HUES6 (cell line): ENCODE measurements around the gene PRR20C.
"Not testable (repeated sequence)": the region's sequence is repeated elsewhere in the genome, so short reads cannot be mapped to it uniquely, and the experiment has no call there.

Experiments
- H3K27ac ChIP-seq: 2 replicates; pipeline ENCODE4 v1.7.0; 2013; ENCODE audit warnings: low read depth, mild to moderate bottlenecking, low read length, inconsistent platforms
- H3K27me3 ChIP-seq: 2 replicates; pipeline ENCODE4 v1.6.1; 2013; ENCODE audit warnings: low read length; ENCODE audit not compliant: control insufficient read depth, insufficient read depth
- H3K36me3 ChIP-seq: 2 replicates; pipeline ENCODE4 v1.6.1; 2013; ENCODE audit warnings: low read length; ENCODE audit not compliant: control insufficient read depth, insufficient read depth
- H3K4me1 ChIP-seq: 2 replicates; pipeline ENCODE4 v1.6.1; 2013; ENCODE audit warnings: low read length; ENCODE audit not compliant: control insufficient read depth, insufficient read depth
- H3K4me3 ChIP-seq: 2 replicates; pipeline ENCODE4 v1.5.1; 2013; ENCODE audit warnings: low read depth, low read length
- H3K9ac ChIP-seq: one replicate; pipeline ENCODE4 v1.6.1; 2013; ENCODE audit warnings: mild to moderate bottlenecking, low read length
- H3K9me3 ChIP-seq: 2 replicates; pipeline ENCODE4 v1.6.1; 2013; ENCODE audit warnings: low read depth, low read length; ENCODE audit not compliant: control insufficient read depth, insufficient read depth

Gene PRR20C

DNA sequence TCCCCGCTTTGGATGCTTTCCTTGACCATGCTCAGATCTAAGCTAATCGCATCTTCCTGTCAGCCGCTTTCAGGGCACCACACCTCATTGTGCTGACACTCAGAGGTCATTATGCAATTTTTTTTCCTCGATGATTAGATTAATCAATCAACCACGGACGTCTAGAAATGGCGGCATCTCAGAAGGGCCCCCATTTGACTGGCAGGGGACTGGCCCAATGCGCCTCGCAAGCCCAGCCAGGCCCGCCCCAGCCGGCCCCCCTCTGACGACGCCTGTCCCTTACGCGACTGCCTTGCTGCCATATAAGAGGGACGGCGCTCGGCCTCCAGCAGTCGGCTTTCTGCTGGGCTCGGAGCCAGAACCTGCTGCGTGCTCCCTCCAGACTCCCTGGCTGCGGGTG lies at the start of gene PRR20C:
Gene PRR20C (plus strand): TSS at position 301 of the 400 bp plus-strand sequence. CDS start 387 bp downstream, outside the sequence.
- H3K4me3 ChIP-seq, H3K36me3 ChIP-seq, H3K9me3 ChIP-seq, H3K4me1 ChIP-seq, H3K27me3 ChIP-seq, H3K9ac ChIP-seq, H3K27ac ChIP-seq: not testable (repeated sequence)

DNA sequence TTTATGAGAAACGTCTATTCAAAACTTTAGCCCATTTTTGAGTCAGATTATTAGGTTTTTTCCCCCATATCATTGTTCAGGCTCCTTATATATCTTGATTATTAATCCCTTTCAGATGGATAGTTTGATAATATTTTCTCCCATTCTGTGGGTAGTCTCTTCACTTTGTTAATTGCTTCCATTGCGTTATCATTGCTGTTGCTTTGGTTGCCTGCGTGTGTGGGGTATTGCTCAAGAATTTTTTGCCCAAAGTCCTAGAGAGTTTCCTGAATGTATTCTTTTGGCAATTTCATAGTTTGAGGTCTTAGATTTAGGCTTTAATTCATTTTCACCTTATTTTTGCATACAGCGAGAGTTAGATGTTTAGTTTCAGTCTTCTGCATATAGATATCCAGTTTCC lies 38.9 kb upstream of the PRR20C start:
- Histone ChIP-seq H3K27ac (no peak overlapping the region), H3K9me3 (no peaks in the 10 kb centered on the region), H3K27me3 (no peaks in the 10 kb centered on the region)

DNA sequence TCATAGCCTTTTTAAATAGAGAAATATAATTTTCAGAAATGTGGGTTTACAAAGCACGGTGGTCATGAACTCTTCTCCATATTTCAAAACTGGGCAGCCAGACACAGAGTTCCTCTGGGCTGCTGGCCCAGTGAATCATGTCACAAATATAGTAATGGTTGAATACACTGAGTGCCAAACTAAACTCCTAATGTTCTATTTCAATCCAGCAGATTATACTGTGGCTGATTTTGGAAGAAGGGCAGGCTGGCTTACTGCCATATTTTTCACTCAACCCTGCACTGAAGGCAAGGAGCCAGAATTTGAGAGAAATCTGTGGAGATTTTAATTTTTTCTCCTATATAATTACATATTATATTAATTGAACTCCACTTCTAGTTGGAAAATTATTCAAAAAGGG lies 30.2 kb upstream of the PRR20C start:
- H3K27ac ChIP-seq: no peak overlapping the region
- no peak overlapping the region for H3K9ac ChIP-seq
- no peaks in the 10 kb centered on the region for H3K27me3 ChIP-seq
- H3K4me3 ChIP-seq: no peak overlapping the region
- H3K36me3 ChIP-seq: no peaks in the 10 kb centered on the region
- H3K9me3 ChIP-seq: no peaks in the 10 kb centered on the region
- H3K4me1 ChIP-seq: no peaks in the 10 kb centered on the region

More for the DNA sequence above, 38.9 kb upstream of the PRR20C start:
- no peaks in the 10 kb centered on the region for H3K4me1 ChIP-seq
- H3K36me3 ChIP-seq: no peaks in the 10 kb centered on the region
- no peak overlapping the region for H3K9ac ChIP-seq
- no peak overlapping the region for H3K4me3 ChIP-seq

DNA sequence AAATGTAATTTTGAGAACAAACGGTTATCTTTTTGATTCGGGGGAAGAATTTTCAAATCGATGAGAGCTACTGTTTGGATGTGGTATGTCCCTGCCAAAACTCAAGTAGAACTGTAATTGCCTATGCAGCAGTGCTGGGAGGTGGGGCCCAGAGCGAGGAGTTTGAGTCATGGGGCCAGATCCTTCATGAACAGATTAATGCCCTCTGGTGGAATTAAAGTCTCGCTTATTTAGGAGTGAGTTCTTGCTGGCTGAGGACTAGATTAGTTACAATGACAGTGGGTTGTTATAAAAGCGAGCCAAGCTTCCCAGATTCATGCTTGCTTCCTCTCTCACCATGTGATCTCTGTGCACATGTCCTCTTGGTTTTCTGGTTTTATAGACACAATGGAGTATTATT lies 25.0 kb upstream of the PRR20C start:
- Histone ChIP-seq H3K36me3 (no peaks in the 10 kb centered on the region), H3K4me3 (no peak overlapping the region), H3K27ac (no peak overlapping the region)

DNA sequence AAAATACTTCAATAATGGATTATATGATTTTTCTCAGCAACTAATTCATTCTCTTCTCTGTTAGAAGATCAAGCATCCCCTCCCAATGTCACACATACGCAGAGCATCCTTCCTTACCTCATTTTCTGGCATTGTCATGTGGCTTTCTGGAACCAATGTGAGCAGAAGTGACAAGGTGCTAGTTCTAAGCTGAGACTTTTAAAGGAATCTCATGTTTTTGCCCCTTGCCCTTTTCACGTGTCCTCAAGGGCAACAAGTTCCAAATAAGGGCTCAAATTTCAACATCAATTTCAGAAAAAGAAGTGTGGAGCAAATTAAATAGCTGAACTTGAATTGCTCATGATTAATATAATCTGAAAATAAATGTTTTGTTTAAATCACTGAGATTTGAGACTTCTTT lies 17.8 kb upstream of the PRR20C start:
- no peaks in the 10 kb centered on the region for H3K27me3 ChIP-seq
- H3K4me3 ChIP-seq: no peak overlapping the region
- no peaks in the 10 kb centered on the region for H3K36me3 ChIP-seq
- no peaks in the 10 kb centered on the region for H3K9me3 ChIP-seq
- no peak overlapping the region for H3K9ac ChIP-seq
- H3K27ac ChIP-seq: no peak overlapping the region
- no peaks in the 10 kb centered on the region for H3K4me1 ChIP-seq

More for the DNA sequence above, 25.0 kb upstream of the PRR20C start:
- Histone ChIP-seq H3K9me3 (no peaks in the 10 kb centered on the region), H3K4me1 (no peaks in the 10 kb centered on the region), H3K27me3 (no peaks in the 10 kb centered on the region), H3K9ac (no peak overlapping the region)

DNA sequence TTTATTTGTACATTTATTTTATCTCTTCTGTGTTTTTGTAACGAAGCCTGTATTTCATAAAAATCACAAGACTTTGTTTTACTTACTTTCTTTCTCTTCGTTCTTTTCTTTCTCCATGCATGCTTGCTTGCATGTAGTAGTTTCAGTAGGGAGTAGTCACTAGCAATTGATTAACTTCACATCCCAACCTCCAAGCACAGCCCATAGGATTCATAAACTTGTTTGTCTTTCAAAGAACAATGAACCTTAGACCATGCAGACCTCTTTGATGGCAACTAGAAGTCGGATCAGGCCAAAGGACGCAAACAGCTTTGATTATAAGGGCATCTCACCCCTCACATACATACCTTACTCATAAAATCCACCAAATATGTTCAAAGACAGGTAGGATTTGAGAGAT lies 16.3 kb upstream of the PRR20C start:
- no peaks in the 10 kb centered on the region for H3K36me3 ChIP-seq
- no peaks in the 10 kb centered on the region for H3K27me3 ChIP-seq
- no peak overlapping the region for H3K27ac ChIP-seq
- no peak overlapping the region for H3K4me3 ChIP-seq
- H3K4me1 ChIP-seq: no peaks in the 10 kb centered on the region
- no peak overlapping the region for H3K9ac ChIP-seq
- no peaks in the 10 kb centered on the region for H3K9me3 ChIP-seq

DNA sequence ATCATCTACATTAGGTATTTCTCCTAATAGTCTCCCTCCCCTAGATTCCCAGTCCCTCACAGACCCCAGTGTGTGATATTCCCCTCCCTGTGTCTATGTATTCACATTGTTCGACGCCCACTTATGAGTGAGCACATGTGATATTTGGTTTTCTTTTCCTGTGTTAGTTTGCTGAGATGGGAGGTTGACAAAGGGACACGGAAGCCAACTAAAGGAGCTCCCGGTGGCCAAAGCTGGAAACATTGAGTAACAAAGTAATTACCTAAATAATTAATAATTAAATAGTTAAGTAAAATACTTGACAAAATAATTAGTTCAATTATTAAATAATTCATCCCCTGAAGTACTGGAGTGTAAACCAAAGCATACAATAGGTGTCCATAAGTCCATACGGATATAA lies 14.9 kb upstream of the PRR20C start:
- no peaks in the 10 kb centered on the region for H3K27me3 ChIP-seq
- no peak overlapping the region for H3K4me3 ChIP-seq
- no peaks in the 10 kb centered on the region for H3K4me1 ChIP-seq
- H3K9me3 ChIP-seq: no peaks in the 10 kb centered on the region
- H3K36me3 ChIP-seq: no peaks in the 10 kb centered on the region
- no peak overlapping the region for H3K27ac ChIP-seq
- no peak overlapping the region for H3K9ac ChIP-seq

DNA sequence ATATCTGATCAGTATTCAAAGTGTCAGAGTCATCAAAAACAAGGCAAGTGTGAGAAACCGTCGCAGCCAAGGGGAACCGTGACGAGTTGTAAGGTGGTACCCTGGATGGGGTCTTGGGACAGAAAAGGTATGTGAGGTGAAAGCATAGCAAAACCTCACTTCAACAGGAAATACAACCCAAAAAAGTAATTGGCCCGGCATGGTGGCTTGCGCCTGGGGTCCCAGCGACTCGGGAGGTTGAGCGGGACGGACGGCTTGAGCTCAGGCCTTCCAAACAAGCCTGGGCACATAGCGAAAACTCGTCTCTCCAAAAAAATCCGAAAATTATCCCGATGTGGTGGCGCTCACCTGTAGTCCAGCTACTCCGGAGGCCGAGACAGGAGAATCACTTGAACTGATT lies 14.1 kb upstream of the PRR20C start:
- H3K36me3 ChIP-seq, H3K27me3 ChIP-seq, H3K9me3 ChIP-seq, H3K4me3 ChIP-seq, H3K4me1 ChIP-seq, H3K27ac ChIP-seq, H3K9ac ChIP-seq: not testable (repeated sequence)

DNA sequence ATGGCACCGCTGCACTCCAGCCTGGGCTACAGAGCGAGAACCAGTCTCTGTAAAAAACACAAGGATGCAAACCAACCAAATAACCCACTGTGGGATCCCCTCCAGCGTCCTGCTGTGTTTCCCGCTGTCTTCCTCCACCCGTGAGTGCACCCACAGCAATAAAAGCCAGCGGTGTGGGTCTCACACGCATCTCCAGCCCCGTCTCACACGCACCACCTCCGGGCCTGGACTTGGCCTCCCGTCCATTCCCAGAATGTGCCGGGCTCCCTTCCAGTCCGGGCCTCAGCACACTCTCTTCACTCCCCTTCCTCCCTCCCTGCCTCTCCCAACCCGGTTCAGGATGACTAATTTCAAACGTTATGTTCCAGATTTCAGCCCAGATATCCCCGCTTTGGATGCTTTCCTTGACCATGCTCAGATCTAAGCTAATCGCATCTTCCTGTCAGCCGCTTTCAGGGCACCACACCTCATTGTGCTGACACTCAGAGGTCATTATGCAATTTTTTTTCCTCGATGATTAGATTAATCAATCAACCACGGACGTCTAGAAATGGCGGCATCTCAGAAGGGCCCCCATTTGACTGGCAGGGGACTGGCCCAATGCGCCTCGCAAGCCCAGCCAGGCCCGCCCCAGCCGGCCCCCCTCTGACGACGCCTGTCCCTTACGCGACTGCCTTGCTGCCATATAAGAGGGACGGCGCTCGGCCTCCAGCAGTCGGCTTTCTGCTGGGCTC lies 13.5 kb upstream of the PRR20C start, which contains the start of gene PRR20A:
Gene PRR20A (plus strand): TSS at position 684 of the 734 bp plus-strand sequence. CDS start 387 bp downstream, outside the sequence.
- H3K27me3 ChIP-seq, H3K4me1 ChIP-seq, H3K9ac ChIP-seq, H3K36me3 ChIP-seq, H3K27ac ChIP-seq, H3K4me3 ChIP-seq, H3K9me3 ChIP-seq: not testable (repeated sequence)

DNA sequence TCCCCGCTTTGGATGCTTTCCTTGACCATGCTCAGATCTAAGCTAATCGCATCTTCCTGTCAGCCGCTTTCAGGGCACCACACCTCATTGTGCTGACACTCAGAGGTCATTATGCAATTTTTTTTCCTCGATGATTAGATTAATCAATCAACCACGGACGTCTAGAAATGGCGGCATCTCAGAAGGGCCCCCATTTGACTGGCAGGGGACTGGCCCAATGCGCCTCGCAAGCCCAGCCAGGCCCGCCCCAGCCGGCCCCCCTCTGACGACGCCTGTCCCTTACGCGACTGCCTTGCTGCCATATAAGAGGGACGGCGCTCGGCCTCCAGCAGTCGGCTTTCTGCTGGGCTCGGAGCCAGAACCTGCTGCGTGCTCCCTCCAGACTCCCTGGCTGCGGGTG lies 6.7 kb upstream of the PRR20C start, which contains the start of gene PRR20B:
Gene PRR20B (plus strand): TSS at position 301 of the 400 bp plus-strand sequence. CDS start 387 bp downstream, outside the sequence.
- not testable (repeated sequence) for H3K4me3 ChIP-seq, H3K9ac ChIP-seq, H3K9me3 ChIP-seq, H3K27ac ChIP-seq, H3K4me1 ChIP-seq, H3K36me3 ChIP-seq, H3K27me3 ChIP-seq

DNA sequence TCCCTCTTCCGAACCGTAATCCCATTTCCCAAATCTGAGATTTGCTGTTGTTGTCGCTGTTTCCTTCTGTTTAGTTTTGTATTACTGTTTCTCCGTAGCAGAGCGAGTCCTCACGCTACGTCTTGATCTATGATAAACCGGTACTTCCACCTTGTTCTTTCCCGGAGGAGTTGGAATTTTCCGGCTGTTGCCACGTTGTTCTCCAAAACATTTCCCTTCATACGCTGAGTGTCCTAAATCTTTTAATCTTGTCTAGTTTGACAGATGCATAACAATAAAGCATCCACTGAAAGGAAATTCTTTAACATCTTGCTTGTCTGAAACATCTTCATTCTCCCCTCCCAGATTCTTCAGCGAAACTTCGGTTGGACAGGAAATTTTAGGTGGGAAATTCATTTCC lies 5.8 kb upstream of the PRR20C start:
- H3K36me3 ChIP-seq, H3K27ac ChIP-seq: not testable (repeated sequence)

More for the DNA sequence above, 5.8 kb upstream of the PRR20C start:
- H3K4me3 ChIP-seq, H3K9me3 ChIP-seq, H3K4me1 ChIP-seq, H3K9ac ChIP-seq, H3K27me3 ChIP-seq: not testable (repeated sequence)
